H9 (cell line): ENCODE measurements around the gene BEND7. TPM values are rescaled to one million over a fixed set of nuclear protein-coding genes. Genes with fewer than 3 reads are reported as not detected.

Experiments used
- DNase-seq: peaks from one replicate; pipeline ENCODE4 v3.0.0-alpha.2; 2017
- H2AFZ ChIP-seq: one replicate; pipeline ENCODE4 v1.6.1; 2013; ENCODE audit warnings: mild to moderate bottlenecking, low read length, control low read depth, moderate library complexity
- H2AK5ac ChIP-seq: 2 replicates; pipeline ENCODE4 v1.6.1; 2013; ENCODE audit warnings: low read length, control low read depth, mixed read lengths; ENCODE audit not compliant: insufficient read length
- H2BK120ac ChIP-seq: one replicate; pipeline ENCODE4 v1.6.1; 2013; ENCODE audit warnings: low read depth, mild to moderate bottlenecking, low read length, control low read depth, inconsistent platforms; ENCODE audit not compliant: poor library complexity, severe bottlenecking
- H2BK12ac ChIP-seq: 2 replicates; pipeline ENCODE4 v1.6.1; 2013; ENCODE audit warnings: low read length, control low read depth, mixed read lengths, low read depth; ENCODE audit not compliant: insufficient read length
- H2BK15ac ChIP-seq: 2 replicates; pipeline ENCODE4 v1.6.1; 2013; ENCODE audit warnings: low read depth, low read length, control low read depth
- H2BK20ac ChIP-seq: one replicate; pipeline ENCODE4 v1.6.1; 2013; ENCODE audit warnings: low read depth, mild to moderate bottlenecking, low read length, control low read depth, inconsistent platforms; ENCODE audit not compliant: poor library complexity, severe bottlenecking
- H2BK5ac ChIP-seq: 2 replicates; pipeline ENCODE4 v1.6.1; 2013; ENCODE audit warnings: low read length, control low read depth, mixed read lengths; ENCODE audit not compliant: insufficient read length
- H3K14ac ChIP-seq: 2 replicates; pipeline ENCODE4 v1.6.1; 2013; ENCODE audit warnings: low read length, control low read depth; ENCODE audit not compliant: insufficient read depth
- H3K18ac ChIP-seq: 2 replicates; pipeline ENCODE4 v1.6.1; 2013; ENCODE audit warnings: low read depth, mild to moderate bottlenecking, mixed read lengths, low read length, control low read depth; ENCODE audit not compliant: insufficient read length
- H3K23ac ChIP-seq: 2 replicates; pipeline ENCODE4 v1.6.1; 2013; ENCODE audit warnings: low read length, control low read depth, mixed read lengths, low read depth; ENCODE audit not compliant: insufficient read length
- H3K23me2 ChIP-seq: 2 replicates; pipeline ENCODE4 v1.6.1; 2013; ENCODE audit warnings: low read depth, mild to moderate bottlenecking, mixed read lengths, low read length, control low read depth; ENCODE audit not compliant: insufficient read length, poor library complexity, severe bottlenecking
- H3K27ac ChIP-seq: 2 replicates; pipeline ENCODE4 v1.5.1; 2013; ENCODE audit warnings: low read length, control low read depth, mixed read lengths, low read depth; ENCODE audit not compliant: insufficient read length
- H3K27me3 ChIP-seq: 2 replicates; pipeline ENCODE4 v1.6.1; 2013; ENCODE audit warnings: low read length, control low read depth, inconsistent platforms; ENCODE audit not compliant: insufficient read depth
- H3K4ac ChIP-seq: 2 replicates; pipeline ENCODE4 v1.6.1; 2013; ENCODE audit warnings: low read depth, mild to moderate bottlenecking, control low read depth, inconsistent platforms, low read length, moderate library complexity
- H3K4me1 ChIP-seq: 2 replicates; pipeline ENCODE4 v1.6.1; 2013; ENCODE audit warnings: low read length, control low read depth, inconsistent platforms; ENCODE audit not compliant: insufficient read depth
- H3K4me2 ChIP-seq: 2 replicates; pipeline ENCODE4 v1.6.1; 2013; ENCODE audit warnings: low read length, control low read depth, mixed read lengths; ENCODE audit not compliant: insufficient read length, insufficient read depth
- H3K56ac ChIP-seq: 2 replicates; pipeline ENCODE4 v1.6.1; 2013; ENCODE audit warnings: low read depth, mild to moderate bottlenecking, mixed read lengths, low read length, control low read depth; ENCODE audit not compliant: insufficient read length
- H3K79me1 ChIP-seq: 2 replicates; pipeline ENCODE4 v1.6.1; 2013; ENCODE audit warnings: low read depth, mild to moderate bottlenecking, moderate library complexity, low read length, control low read depth, inconsistent platforms; ENCODE audit not compliant: insufficient read depth, poor library complexity, severe bottlenecking
- H3K79me2 ChIP-seq: 2 replicates; pipeline ENCODE4 v1.6.1; 2013; ENCODE audit warnings: low read length, control low read depth, inconsistent platforms; ENCODE audit not compliant: insufficient read depth
- H3K9ac ChIP-seq: 2 replicates; pipeline ENCODE4 v1.6.1; 2013; ENCODE audit warnings: low read length, control low read depth, mixed read lengths; ENCODE audit not compliant: insufficient read length; ENCODE audit errors: extremely low read depth
- H3K9me3 ChIP-seq: one replicate; pipeline ENCODE4 v1.6.1; 2013; ENCODE audit warnings: low read depth, low read length, inconsistent platforms; ENCODE audit not compliant: control insufficient read depth
- H3T11ph ChIP-seq: one replicate; pipeline ENCODE4 v1.6.1; 2013; ENCODE audit warnings: mild to moderate bottlenecking, low read length, control low read depth, inconsistent platforms
- H4K20me1 ChIP-seq: one replicate; pipeline ENCODE4 v1.6.1; 2013; ENCODE audit not compliant: control insufficient read depth, insufficient read length, insufficient read depth
- H4K5ac ChIP-seq: 2 replicates; pipeline ENCODE4 v1.6.1; 2013; ENCODE audit warnings: low read depth, mild to moderate bottlenecking, mixed read lengths, low read length, control low read depth; ENCODE audit not compliant: insufficient read length
- H4K8ac ChIP-seq: replicated peaks from 2 replicates; pipeline ENCODE4 v1.6.1; 2013; ENCODE audit warnings: low read length, control low read depth, mixed read lengths, low read depth; ENCODE audit not compliant: insufficient read length
- H4K91ac ChIP-seq: 2 replicates; pipeline ENCODE4 v1.6.1; 2013; ENCODE audit warnings: low read depth, mild to moderate bottlenecking, moderate library complexity, mixed read lengths, low read length, control low read depth; ENCODE audit not compliant: insufficient read length
- H3K27ac Mint-ChIP-seq, 3 experiments: 2 replicates in 2 of 3; 3 replicates in 1 of 3; pipeline ENCODE4 v1.8.0; 2020 to 2021; ENCODE audit warnings: mixed read lengths in 3 of 3, mild to moderate bottlenecking in 1 of 3, moderate library complexity in 1 of 3
- H3K27me3 Mint-ChIP-seq: 2 replicates; pipeline ENCODE4 v1.8.0; 2021; ENCODE audit warnings: low read depth, mild to moderate bottlenecking, moderate library complexity, mixed read lengths
- H3K36me3 Mint-ChIP-seq, 3 experiments: 2 replicates in 2 of 3; 3 replicates in 1 of 3; pipeline ENCODE4 v1.8.0; 2020 to 2021; ENCODE audit warnings: low read depth in 3 of 3, mixed read lengths in 3 of 3; ENCODE audit not compliant: insufficient read depth in 1 of 3
- H3K4me1 Mint-ChIP-seq, 2 experiments: 2 replicates each; pipeline ENCODE4 v1.8.0; 2020; ENCODE audit warnings: mixed read lengths in 2 of 2
- H3K4me3 Mint-ChIP-seq, 2 experiments: 2 replicates in 1 of 2; 3 replicates in 1 of 2; pipeline ENCODE4 v1.8.0; 2020 to 2021; ENCODE audit warnings: mild to moderate bottlenecking in 2 of 2, mixed read lengths in 2 of 2, moderate library complexity in 1 of 2
- H3K9me3 Mint-ChIP-seq, 2 experiments: 2 replicates in 1 of 2; 3 replicates in 1 of 2; pipeline ENCODE4 v1.8.0; 2020; ENCODE audit warnings: mild to moderate bottlenecking in 2 of 2, mixed read lengths in 2 of 2, moderate library complexity in 1 of 2
- CTCF ChIP-seq: fragments of 200-600 bp; sonication (generic); conservative IDR thresholded peaks from 3 replicates; pipeline ENCODE4 v1.8.0; 2021; ENCODE audit warnings: antibody characterized with exemption, mild to moderate bottlenecking
- WGBS: extraction: QIAGEN DNeasy Blood & Tissue Kit; methylation state at CpG from one replicate; pipeline ENCODE4 v1.1.7; 2013; ENCODE audit warnings: missing lambda C conversion rate, low lambda C conversion rate, mixed read lengths; ENCODE audit not compliant: insufficient read length; ENCODE audit errors: extremely low coverage; 5-methylcytosine and 5-hydroxymethylcytosine counted together
- total RNA-seq: library from RNA; stranded (reverse); gene quantifications from 2 replicates; pipeline ENCODE4 v1.2.1, GENCODE V29; 2021

BEND7 gene
- total RNA-seq, 1 experiment from 2014 or later, result 17.7 TPM

- Histone ChIP-seq H2BK15ac (no peak overlapping the region), H3K9me3 (no peaks in the 10 kb centered on the region), H3K9ac (no peak overlapping the region), H3K14ac (no peak overlapping the region), H3K56ac (no peak overlapping the region), H3K4me2 (peak overlapping the region; percentile 57), H4K91ac (no peak overlapping the region), H4K20me1 (no peaks in the 10 kb centered on the region), H2AFZ (no peak overlapping the region), H3K4me1 (peaks cover 5% of the 10 kb centered on the region; the same call in 1 of the 2 replicates), H3K23ac (no peak overlapping the region), H3K27me3 (peaks cover 12% of the 10 kb centered on the region), H3K27ac (no peak overlapping the region), H3K79me2 (0 out of 2 replicates have a peak, but pooled peaks cover 2% of the 10 kb centered on the region), H2BK20ac (no peak overlapping the region), H2BK12ac (no peak overlapping the region), H4K8ac (no peak overlapping the region), H3K79me1 (no peaks in the 10 kb centered on the region), H4K5ac (no peak overlapping the region), H3K18ac (no peak overlapping the region), H2BK120ac (no peak overlapping the region), H3T11ph (no peak overlapping the region), H2BK5ac (no peak overlapping the region), H3K4ac (no peak overlapping the region), H3K23me2 (peaks cover 10% of the 10 kb centered on the region), H2AK5ac (no peak overlapping the region)
- DNase-seq, result peak; percentile 45
- H3K36me3 Mint-ChIP-seq, result no peaks in the 10 kb centered on the region
- H3K4me3 Mint-ChIP-seq, result peak overlapping the region; percentile 64 to 74
- WGBS, result no CpG with 5 or more reads among the region's 29 CpGs
- no peak overlapping the region for H3K27ac Mint-ChIP-seq
- H3K27me3 Mint-ChIP-seq, result peaks cover 40% of the 10 kb centered on the region
- TF ChIP-seq CTCF, result no peak
- H3K4me1 Mint-ChIP-seq, result peaks cover 28 to 32% of the 10 kb centered on the region in 2 experiments
- H3K9me3 Mint-ChIP-seq, result no peaks in the 10 kb centered on the region
These were observed 89.3 kb downstream of the BEND7 start for GRCh38 chr10:13439313-13440184.
